Common myeloid progenitor, CD34-positive (primary cell): ENCODE data around the gene PTPN5.
"Not testable (repeated sequence)": the region's sequence is repeated elsewhere in the genome, so short reads cannot be mapped to it uniquely, and the experiment has no call there.

ENCODE experiments used
- CTCF ChIA-PET: fragments of 350-600 bp; sonication (Branson Sonifier 250); formaldehyde crosslinking; loops from one replicate; lab custom pipeline; 2021; ENCODE audit warnings: antibody characterized with exemption; lab: Charles Lee
- POLR2A ChIA-PET: fragments of 350-600 bp; sonication (Branson Sonifier 250); formaldehyde crosslinking; loops from one replicate; lab custom pipeline; 2021; ENCODE audit warnings: antibody characterized with exemption; lab: Charles Lee
- DNase-seq, 3 donors: peaks; one replicate each; pipeline versions ENCODE4 v3.0.0 to v3.0.0-alpha.2; 2013
- H3K27ac ChIP-seq, 2 experiments: 1 replicate in 1 of 2; 2 replicates in 1 of 2; pipeline ENCODE4 v1.7.0; 2013; ENCODE audit warnings: inconsistent platforms in 2 of 2, low read length in 2 of 2, mild to moderate bottlenecking in 2 of 2, low read depth in 1 of 2, moderate library complexity in 1 of 2; ENCODE audit not compliant: severe bottlenecking in 2 of 2, insufficient read depth in 1 of 2, poor library complexity in 1 of 2
- H3K27me3 ChIP-seq, 5 experiments: replicated peaks in 2 of 5; 1 replicate in 3 of 5; 2 replicates in 2 of 5; pipeline versions ENCODE4 v1.6.1 to v1.7.0; 2013; ENCODE audit warnings: low read length in 4 of 5, mild to moderate bottlenecking in 2 of 5, moderate library complexity in 2 of 5, inconsistent platforms in 1 of 5; ENCODE audit not compliant: insufficient read depth in 5 of 5, control insufficient read depth in 4 of 5
- H3K36me3 ChIP-seq, 4 experiments: 1 replicate in 2 of 4; 2 replicates in 2 of 4; pipeline versions ENCODE4 v1.6.1 to v1.7.0; 2013; ENCODE audit warnings: low read length in 3 of 4, control low read depth in 1 of 4, mild to moderate bottlenecking in 1 of 4; ENCODE audit not compliant: control insufficient read depth in 4 of 4, insufficient read depth in 4 of 4
- H3K4me1 ChIP-seq, 4 experiments: 1 replicate in 3 of 4; 2 replicates in 1 of 4; pipeline versions ENCODE4 v1.6.1 to v1.7.1; 2013; ENCODE audit warnings: low read length in 3 of 4, mild to moderate bottlenecking in 3 of 4, control low read depth in 1 of 4, inconsistent platforms in 1 of 4, moderate library complexity in 1 of 4; ENCODE audit not compliant: control insufficient read depth in 4 of 4, insufficient read depth in 4 of 4; ENCODE audit errors: control extremely low read depth in 1 of 4
- H3K4me3 ChIP-seq, 7 experiments: 1 replicate in 4 of 7; 2 replicates in 3 of 7; pipeline versions ENCODE4 v1.5.1 to v1.7.0; 2013; ENCODE audit warnings: mild to moderate bottlenecking in 7 of 7, low read length in 6 of 7, moderate library complexity in 6 of 7, inconsistent platforms in 2 of 7, low read depth in 2 of 7, control low read depth in 1 of 7; ENCODE audit not compliant: insufficient read depth in 4 of 7, control insufficient read depth in 1 of 7; ENCODE audit errors: extremely low read depth in 1 of 7
- H3K9me3 ChIP-seq, 5 experiments: 1 replicate in 4 of 5; 2 replicates in 1 of 5; pipeline versions ENCODE4 v1.6.1 to v1.7.1; 2013; ENCODE audit warnings: low read length in 4 of 5, mild to moderate bottlenecking in 2 of 5, inconsistent platforms in 1 of 5, low read depth in 1 of 5, moderate library complexity in 1 of 5; ENCODE audit not compliant: control insufficient read depth in 4 of 5, insufficient read depth in 2 of 5; ENCODE audit errors: control extremely low read depth in 1 of 5
- WGBS: methylation state at CpG from one replicate; pipeline ENCODE4 v1.1.5; 2013; ENCODE audit not compliant: insufficient coverage; 5-methylcytosine and 5-hydroxymethylcytosine counted together

Gene PTPN5

GRCh38 chr11:18697576-18697975 is 94.0 kb downstream of the PTPN5 start:
- Histone ChIP-seq H3K27me3 (peaks cover 0 to 15% (median 0%) of the 10 kb centered on the region in 5 experiments), H3K4me1 (peaks cover 4 to 21% (median 19%) of the 10 kb centered on the region in 4 experiments), H3K27ac (no peak overlapping the region), H3K36me3 (peaks cover 0 to 4% (median 0%) of the 10 kb centered on the region in 4 experiments), H3K4me3 (no peak overlapping the region), H3K9me3 (peaks cover 0 to 1% (median 0%) of the 10 kb centered on the region in 5 experiments)
- no peak for DNase-seq
- ChIA-PET POLR2A (no interaction called here), CTCF (interaction anchor here (1.7 kb wide), 1 partner anchor 24 kb away, joined by 7 read pairs; no protein-coding TSS in a partner anchor)
- WGBS: 97% methylated on average over 4 of the region's 4 CpGs

GRCh38 chr11:18696638-18697225 is 94.9 kb downstream of the PTPN5 start:
- CTCF ChIA-PET: interaction anchor here (1.1 to 1.7 kb wide), 2 partner anchors 25 to 31 kb away, joined by 4 to 7 read pairs; no protein-coding TSS in a partner anchor
- Histone ChIP-seq H3K4me1 (peaks cover 4 to 21% (median 19%) of the 10 kb centered on the region in 4 experiments), H3K36me3 (peaks cover 0 to 3% (median 0%) of the 10 kb centered on the region in 4 experiments), H3K9me3 (peaks cover 0 to 1% (median 0%) of the 10 kb centered on the region in 5 experiments), H3K4me3 (no peak overlapping the region), H3K27me3 (peaks cover 0 to 15% (median 0%) of the 10 kb centered on the region in 5 experiments), H3K27ac (no peak overlapping the region)
- no peak for DNase-seq
- POLR2A ChIA-PET: no interaction called here
- 100% methylated on average over 2 of the region's 2 CpGs for WGBS

DNA sequence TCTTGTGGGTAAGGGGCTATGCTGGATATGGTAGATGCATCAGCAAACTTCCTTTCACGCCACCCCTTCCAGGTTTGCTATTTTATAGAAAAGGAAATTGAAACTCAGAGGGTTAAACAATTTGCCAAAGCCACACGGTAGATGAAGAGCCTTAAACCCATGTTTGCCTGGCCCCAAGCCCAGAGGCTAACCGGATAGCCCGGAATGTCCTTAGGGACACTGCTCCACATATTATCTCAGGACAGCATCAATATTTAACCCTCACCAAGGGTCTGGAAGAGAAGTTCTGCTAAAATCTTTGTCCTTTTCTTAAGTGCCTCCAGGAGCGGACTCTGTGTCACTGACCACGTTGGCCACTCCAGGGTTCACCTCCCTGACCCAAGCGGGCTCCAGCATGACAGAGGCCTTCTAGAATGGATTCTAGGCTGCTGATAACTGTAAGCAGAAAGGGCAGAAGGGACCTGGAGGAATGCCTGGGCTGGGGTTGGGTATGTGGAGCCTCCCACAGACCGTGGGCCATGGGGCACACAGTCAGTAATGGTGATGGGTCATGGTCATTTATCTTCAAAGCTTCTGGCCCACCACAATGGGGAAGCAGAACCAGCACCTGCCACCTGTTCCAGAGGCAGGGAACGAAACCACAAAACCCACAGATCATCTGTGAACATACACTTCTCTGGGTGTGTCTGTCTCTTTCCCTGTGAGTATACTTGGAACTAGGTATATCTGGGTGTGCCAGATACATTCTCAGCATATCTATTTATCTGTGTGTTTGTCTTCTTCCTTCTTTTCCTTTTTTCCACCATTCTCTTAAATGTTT is 98.4 kb downstream of the PTPN5 start:
- POLR2A ChIA-PET: no interaction called here
- 73% methylated on average over 6 of the region's 9 CpGs for WGBS

GRCh38 chr11:18691467-18692140 is 100.0 kb downstream of the PTPN5 start:
- DNase-seq, H3K27me3 ChIP-seq, H3K36me3 ChIP-seq, POLR2A ChIA-PET, H3K4me3 ChIP-seq, H3K9me3 ChIP-seq, H3K27ac ChIP-seq, H3K4me1 ChIP-seq, CTCF ChIA-PET: not testable (repeated sequence)
- 72% methylated on average over 2 of the region's 4 CpGs for WGBS

More for the DNA sequence above, 98.4 kb downstream of the PTPN5 start:
- Histone ChIP-seq H3K27ac (no peak overlapping the region), H3K9me3 (peaks cover 0 to 1% (median 0%) of the 10 kb centered on the region in 5 experiments), H3K27me3 (peaks cover 0 to 12% (median 0%) of the 10 kb centered on the region in 5 experiments), H3K4me1 (peaks cover under 1 to 4% (median 3%) of the 10 kb centered on the region in 4 experiments), H3K36me3 (no peaks in the 10 kb centered on the region), H3K4me3 (no peak overlapping the region)
- CTCF ChIA-PET: no interaction called here
- DNase-seq: peak in 2 of 3 donors; percentile 18 to 37

DNA sequence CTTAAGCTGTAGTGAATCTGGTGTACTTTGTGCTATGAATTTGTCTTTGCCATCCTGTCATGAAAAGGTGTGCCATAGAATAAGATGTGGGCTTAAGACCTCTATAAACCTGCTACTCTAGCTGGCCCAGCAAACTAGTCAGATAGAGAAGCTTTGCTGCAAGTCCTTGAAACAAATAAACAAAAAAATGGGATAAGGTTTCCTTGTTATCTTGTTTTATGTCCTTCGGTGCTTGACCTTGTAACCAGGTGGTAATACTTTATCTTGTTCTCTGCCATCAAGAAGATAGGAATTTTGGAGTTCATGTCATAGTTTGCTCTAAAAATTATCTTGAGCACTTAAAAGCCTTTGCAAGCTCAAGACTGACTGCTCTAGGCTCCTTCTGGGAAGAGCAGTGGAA is 107.3 kb downstream of the PTPN5 start:
- POLR2A ChIA-PET: no interaction called here
- CTCF ChIA-PET: interaction anchor here (1.1 to 1.2 kb wide), 2 partner anchors 11 to 25 kb away, joined by 3 to 4 read pairs; no protein-coding TSS in a partner anchor
- WGBS: 100% methylated on average over 1 of the region's 1 CpG

GRCh38 chr11:18682466-18682865 is 109.1 kb downstream of the PTPN5 start:
- no CpG with 5 or more reads among the region's 3 CpGs for WGBS
- Histone ChIP-seq H3K4me1 (no peaks in the 10 kb centered on the region), H3K36me3 (no peaks in the 10 kb centered on the region), H3K9me3 (no peaks in the 10 kb centered on the region), H3K4me3 (no peak overlapping the region), H3K27ac (no peak overlapping the region), H3K27me3 (peaks cover 0 to 3% (median 0%) of the 10 kb centered on the region in 5 experiments)
- DNase-seq: no peak
- POLR2A ChIA-PET: no interaction called here
- CTCF ChIA-PET: no interaction called here

More for the DNA sequence above, 107.3 kb downstream of the PTPN5 start:
- H3K36me3 ChIP-seq: no peaks in the 10 kb centered on the region
- no peak for DNase-seq
- H3K9me3 ChIP-seq: no peaks in the 10 kb centered on the region
- no peak overlapping the region for H3K27ac ChIP-seq
- peaks cover 0 to 3% (median 0%) of the 10 kb centered on the region in 5 experiments for H3K27me3 ChIP-seq
- no peaks in the 10 kb centered on the region for H3K4me1 ChIP-seq
- no peak overlapping the region for H3K4me3 ChIP-seq
